Endothelial cell of umbilical vein (primary cell): ENCODE results near the gene CDHR5. TPM values are rescaled to one million over a fixed set of nuclear protein-coding genes. Genes with fewer than 3 reads are reported as not detected.

Experiments used
- BruUV-seq: library from RNA; stranded (reverse); fragments of 400-500 nt; replicated peaks from 2 replicates; lab custom pipeline; 2021; lab: Mats Ljungman, UMichigan
- CTCF ChIA-PET: fragments of 300-600, 350-600 bp; sonication (Branson Sonifier 250); formaldehyde crosslinking; loops from one replicate; lab custom pipeline; 2021; ENCODE audit warnings: antibody characterized with exemption, inconsistent platforms; lab: Charles Lee
- POLR2A ChIA-PET: fragments of 300-600, 350-600 bp; sonication (Branson Sonifier 250); formaldehyde crosslinking; loops from one replicate; lab custom pipeline; 2021; ENCODE audit warnings: antibody characterized with exemption, inconsistent platforms; lab: Charles Lee
- DNase-seq: peaks from one replicate; pipeline ENCODE4 v3.0.0-alpha.2; 2011; ENCODE audit warnings: low read depth, low spot score
- FAIRE-seq: peaks from 2 replicates; lab custom pipeline; 2011; peaks lifted over from hg19 to GRCh38; lab: Jason Lieb, UNC
- H2AFZ ChIP-seq: 2 replicates; pipeline ENCODE4 v1.6.0; 2012; ENCODE audit warnings: low read depth, low read length, control low read depth, inconsistent platforms
- H3K27ac ChIP-seq: 2 replicates; pipeline ENCODE4 v1.5.1; 2011; ENCODE audit warnings: low read depth, mild to moderate bottlenecking, control low read depth, low read length, moderate library complexity; ENCODE audit not compliant: insufficient read depth
- H3K27me3 ChIP-seq, 2 experiments: 2 replicates each; pipeline versions ENCODE4 v1.6.0 to v1.6.1; 2011; ENCODE audit warnings: low read length in 2 of 2, mixed read lengths in 1 of 2; ENCODE audit not compliant: control insufficient read depth in 2 of 2, insufficient read depth in 2 of 2
- H3K36me3 ChIP-seq, 2 experiments: 2 replicates in 1 of 2; 3 replicates in 1 of 2; pipeline ENCODE4 v1.5.1; 2011; ENCODE audit warnings: low read length in 2 of 2, mild to moderate bottlenecking in 1 of 2, moderate library complexity in 1 of 2; ENCODE audit not compliant: control insufficient read depth in 2 of 2, insufficient read depth in 2 of 2; ENCODE audit errors: extremely low read depth in 1 of 2
- H3K4me1 ChIP-seq: 3 replicates; pipeline ENCODE4 v1.5.1; 2011; ENCODE audit warnings: mild to moderate bottlenecking, low read length; ENCODE audit not compliant: control insufficient read depth, insufficient read depth; ENCODE audit errors: extremely low read depth
- H3K4me2 ChIP-seq: 2 replicates; pipeline ENCODE4 v1.6.1; 2011; ENCODE audit warnings: low read length, control low read depth, mixed read lengths; ENCODE audit not compliant: insufficient read depth
- H3K4me3 ChIP-seq, 3 experiments: fragments of 200-600 bp in 1 of 3; sonication (generic), shearing (Covaris generic) in 1 of 3; replicated peaks in 1 of 3; 2 replicates each; pipeline ENCODE4 v1.5.1; 2011 to 2016; ENCODE audit warnings: control low read depth in 3 of 3, low read length in 3 of 3, mild to moderate bottlenecking in 2 of 3, inconsistent platforms in 1 of 3, low read depth in 1 of 3, moderate library complexity in 1 of 3; ENCODE audit not compliant: insufficient read depth in 1 of 3
- H3K79me2 ChIP-seq: 2 replicates; pipeline ENCODE4 v1.6.0; 2012; ENCODE audit warnings: low read length, inconsistent platforms; ENCODE audit not compliant: control insufficient read depth, insufficient read depth
- H3K9ac ChIP-seq: replicated peaks from 2 replicates; pipeline ENCODE3; 2011; ENCODE audit warnings: low read length, control low read depth; ENCODE audit not compliant: insufficient read depth; ENCODE audit errors: extremely low read depth
- H3K9me1 ChIP-seq: replicated peaks from 3 replicates; pipeline ENCODE4 v1.6.0; 2011; ENCODE audit warnings: mild to moderate bottlenecking, low read length; ENCODE audit not compliant: control insufficient read depth, insufficient read depth; ENCODE audit errors: extremely low read depth
- H3K9me3 ChIP-seq: replicated peaks from 2 replicates; pipeline ENCODE4 v1.5.1; 2012; ENCODE audit warnings: low read length, inconsistent platforms; ENCODE audit not compliant: control insufficient read depth, insufficient read depth
- H4K20me1 ChIP-seq: replicated peaks from 2 replicates; pipeline ENCODE3; 2011; ENCODE audit warnings: mild to moderate bottlenecking, low read length; ENCODE audit not compliant: control insufficient read depth, insufficient read depth; ENCODE audit errors: extremely low read depth
- CTCF ChIP-seq, 2 donors: IDR thresholded peaks; 1 replicate in 1 of 2; 2 replicates in 1 of 2; pipeline ENCODE4 v1.5.1; 2011; ENCODE audit warnings: low read length in 2 of 2, mild to moderate bottlenecking in 2 of 2, moderate library complexity in 2 of 2, control low read depth in 1 of 2, inconsistent platforms in 1 of 2, low read depth in 1 of 2; ENCODE audit not compliant: insufficient read depth in 1 of 2; ENCODE audit errors: extremely low read depth in 1 of 2
- EZH2 ChIP-seq: IDR thresholded peaks from 2 replicates; pipeline ENCODE4 v1.6.1; 2012; ENCODE audit warnings: borderline replicate concordance, low read depth, mild to moderate bottlenecking, moderate library complexity, low read length, inconsistent platforms; ENCODE audit not compliant: severe bottlenecking
- FOS ChIP-seq: IDR thresholded peaks from 2 replicates; pipeline ENCODE4 v1.6.1; 2011; ENCODE audit warnings: mild to moderate bottlenecking, low read length, moderate library complexity, borderline replicate concordance; ENCODE audit not compliant: insufficient read depth
- GATA2 ChIP-seq: IDR thresholded peaks from 2 replicates; pipeline ENCODE4 v1.7.0; 2011; ENCODE audit warnings: low read depth, mild to moderate bottlenecking, moderate library complexity, mixed read lengths, low read length; ENCODE audit not compliant: insufficient read length, insufficient read depth
- JUN ChIP-seq: IDR thresholded peaks from 2 replicates; pipeline ENCODE4 v1.6.1; 2011; ENCODE audit warnings: borderline replicate concordance, low read depth; ENCODE audit not compliant: insufficient read length, insufficient read depth
- MAX ChIP-seq: IDR thresholded peaks from 2 replicates; pipeline ENCODE4 v1.6.1; 2011; ENCODE audit not compliant: insufficient read depth, insufficient read length
- MYC ChIP-seq: IDR thresholded peaks from one replicate; pipeline ENCODE4 v1.6.1; 2011; ENCODE audit warnings: mild to moderate bottlenecking, low read depth, low read length
- POLR2A ChIP-seq: IDR thresholded peaks from 2 replicates; pipeline ENCODE4 v1.6.1; 2012; ENCODE audit warnings: low read depth, mild to moderate bottlenecking, control low read depth, low read length
- POLR2AphosphoS5 ChIP-seq: IDR thresholded peaks from 2 replicates; pipeline ENCODE4 v1.6.1; 2012; ENCODE audit warnings: low read depth, mild to moderate bottlenecking, control low read depth, low read length, moderate library complexity; ENCODE audit not compliant: insufficient read depth
- dilution Hi-C: fragments of 300-500 bp; cut with MboI; formaldehyde crosslinking; loops from one replicate; pipeline ENCODE4 v1.15.0; 2019; ENCODE audit warnings: low sequenced_read_pairs; ENCODE audit not compliant: extremely low pct_ligation_motif_present
- intact Hi-C: fragments of 100-400 bp; cut with micrococcal nuclease; formaldehyde crosslinking; loops from one replicate; pipeline ENCODE4 v1.10.0; 2022
- polyA plus RNA-seq, 4 experiments: library from polyadenylated mRNA; depleted of rRNA in 3 of 4; stranded (reverse) in 3 of 4; unstranded in 1 of 4; fragments of >200 nt; gene quantifications; 2 replicates each; pipeline versions ENCODE4 v1.2.1 to v1.2.3, GENCODE V29; 2011 to 2012; ENCODE audit warnings: missing spikeins in 1 of 4
- total RNA-seq: library from RNA; stranded (reverse); gene quantifications from 2 replicates; pipeline ENCODE4 v1.2.3, GENCODE V29; 2021

The CDHR5 gene
- total and polyA plus RNA-seq, 2 donors (not counting 3 experiments of a cell fraction or from before 2014, with no cell fraction given): not detected

GRCh38 chr11:581752-582151, 43.0 kb downstream of the CDHR5 start:
- ChIA-PET POLR2A (no interaction called here), CTCF (no interaction called here)
- no peaks in the 10 kb centered on the region for H3K9me3 ChIP-seq
- dilution Hi-C loops (no loop called here), intact Hi-C loops (no loop called here)
- FAIRE-seq: no peak
- no peak overlapping the region for H2AFZ ChIP-seq
- H3K9me1 ChIP-seq: no peaks in the 10 kb centered on the region
- peaks cover 0 to 18% of the 10 kb centered on the region in 2 experiments for H3K36me3 ChIP-seq
- DNase-seq: no peak
- TF ChIP-seq GATA2: no peak
- no peak for TF ChIP-seq CTCF (IDR thresholded peaks at IDR 0.05; ENCODE audit: extremely low read depth in 1 of 2, insufficient read depth in 1 of 2, low read depth in 1 of 2, low read length in 2 of 2)
- TF ChIP-seq MAX: no peak
- no peak for TF ChIP-seq MYC
- TF ChIP-seq EZH2: no peak
- no peak for TF ChIP-seq POLR2A
- TF ChIP-seq JUN: no peak
- no peak for TF ChIP-seq POLR2AphosphoS5
- no peak for TF ChIP-seq FOS
- H3K4me1 ChIP-seq: peaks cover 14% of the 10 kb centered on the region
- no peak overlapping the region for H3K27ac ChIP-seq
- BruUV-seq: no TSS peak
- H3K4me3 ChIP-seq: no peak overlapping the region
- no peak overlapping the region for H3K4me2 ChIP-seq
- H4K20me1 ChIP-seq: no peaks in the 10 kb centered on the region
- H3K9ac ChIP-seq: no peak overlapping the region
- H3K27me3 ChIP-seq: no peaks in the 10 kb centered on the region
- H3K79me2 ChIP-seq: peaks cover 56% of the 10 kb centered on the region
